Neural cell (in vitro differentiated cells): ENCODE results near the gene NDUFA11.

Experiments used
- EP300 ChIP-seq: fragments of 450-650 bp; conservative IDR thresholded peaks from 2 replicates; pipeline ENCODE4 v1.6.1; 2014; ENCODE audit warnings: antibody characterized with exemption, mild to moderate bottlenecking, moderate library complexity; ENCODE audit not compliant: poor library complexity, severe bottlenecking
- EZH2 ChIP-seq: fragments of 200-600, 300-800 bp; shearing (Covaris generic), sonication (generic); IDR thresholded peaks from 2 replicates; pipeline ENCODE4 v1.6.1; 2014; ENCODE audit warnings: antibody characterized with exemption, low read length, borderline replicate concordance, mild to moderate bottlenecking; ENCODE audit not compliant: insufficient read depth, poor library complexity, severe bottlenecking
- MXI1 ChIP-seq: fragments of 450-650 bp; conservative IDR thresholded peaks from 2 replicates; pipeline ENCODE4 v1.6.1; 2014; ENCODE audit warnings: antibody characterized with exemption, mild to moderate bottlenecking; ENCODE audit not compliant: poor library complexity, severe bottlenecking
- POLR2AphosphoS5 ChIP-seq: IDR thresholded peaks from 2 replicates; pipeline ENCODE4 v1.6.1; 2012
- RAD21 ChIP-seq: fragments of 450-650 bp; conservative IDR thresholded peaks from 2 replicates; pipeline ENCODE4 v1.6.1; 2014; ENCODE audit warnings: antibody characterized with exemption, mild to moderate bottlenecking, moderate library complexity
- TAF1 ChIP-seq: IDR thresholded peaks from 2 replicates; pipeline ENCODE4 v1.6.1; 2012; ENCODE audit warnings: low read depth
- TF ChIP-seq, protein P1 (sequence below): fragments of 450-650 bp; IDR thresholded peaks from 2 replicates; pipeline ENCODE4 v1.5.1; 2014; ENCODE audit warnings: antibody characterized with exemption, mild to moderate bottlenecking, moderate library complexity; ENCODE audit not compliant: poor library complexity, severe bottlenecking
- TF ChIP-seq, protein P2 (sequence below): IDR thresholded peaks from 2 replicates; pipeline ENCODE4 v1.6.1; 2012; ENCODE audit warnings: borderline replicate concordance

DNA sequence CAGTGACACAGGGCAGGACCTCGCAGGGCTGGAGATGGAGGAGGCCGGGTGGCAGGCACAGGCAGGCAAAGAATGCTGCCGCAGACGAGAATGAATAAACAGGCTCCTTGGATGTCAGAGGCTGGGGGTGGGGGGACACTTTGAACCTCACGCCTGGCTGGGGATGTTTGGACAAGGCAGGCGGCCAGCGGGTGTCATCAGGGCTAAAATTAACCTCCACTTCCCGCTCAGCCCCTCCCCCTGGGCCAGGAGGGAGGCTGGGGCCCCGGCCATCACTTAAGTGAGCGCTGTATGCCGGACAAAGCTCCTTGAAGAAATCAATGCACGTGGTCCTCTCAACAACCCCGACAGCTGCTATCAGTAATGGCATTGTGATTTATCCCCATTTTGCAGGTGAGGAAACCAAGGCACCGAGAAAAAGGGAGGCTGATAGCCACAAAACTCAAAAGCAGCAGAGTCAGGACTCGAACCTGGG, 22.9 kb downstream of the NDUFA11 start:
- TF ChIP-seq, protein P1, sequence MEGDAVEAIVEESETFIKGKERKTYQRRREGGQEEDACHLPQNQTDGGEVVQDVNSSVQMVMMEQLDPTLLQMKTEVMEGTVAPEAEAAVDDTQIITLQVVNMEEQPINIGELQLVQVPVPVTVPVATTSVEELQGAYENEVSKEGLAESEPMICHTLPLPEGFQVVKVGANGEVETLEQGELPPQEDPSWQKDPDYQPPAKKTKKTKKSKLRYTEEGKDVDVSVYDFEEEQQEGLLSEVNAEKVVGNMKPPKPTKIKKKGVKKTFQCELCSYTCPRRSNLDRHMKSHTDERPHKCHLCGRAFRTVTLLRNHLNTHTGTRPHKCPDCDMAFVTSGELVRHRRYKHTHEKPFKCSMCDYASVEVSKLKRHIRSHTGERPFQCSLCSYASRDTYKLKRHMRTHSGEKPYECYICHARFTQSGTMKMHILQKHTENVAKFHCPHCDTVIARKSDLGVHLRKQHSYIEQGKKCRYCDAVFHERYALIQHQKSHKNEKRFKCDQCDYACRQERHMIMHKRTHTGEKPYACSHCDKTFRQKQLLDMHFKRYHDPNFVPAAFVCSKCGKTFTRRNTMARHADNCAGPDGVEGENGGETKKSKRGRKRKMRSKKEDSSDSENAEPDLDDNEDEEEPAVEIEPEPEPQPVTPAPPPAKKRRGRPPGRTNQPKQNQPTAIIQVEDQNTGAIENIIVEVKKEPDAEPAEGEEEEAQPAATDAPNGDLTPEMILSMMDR = no peak
- TF ChIP-seq EZH2 (no peak), EP300 (no peak), RAD21 (no peak), POLR2AphosphoS5 (no peak), TAF1 (no peak), MXI1 (no peak)
- TF ChIP-seq, protein P2, sequence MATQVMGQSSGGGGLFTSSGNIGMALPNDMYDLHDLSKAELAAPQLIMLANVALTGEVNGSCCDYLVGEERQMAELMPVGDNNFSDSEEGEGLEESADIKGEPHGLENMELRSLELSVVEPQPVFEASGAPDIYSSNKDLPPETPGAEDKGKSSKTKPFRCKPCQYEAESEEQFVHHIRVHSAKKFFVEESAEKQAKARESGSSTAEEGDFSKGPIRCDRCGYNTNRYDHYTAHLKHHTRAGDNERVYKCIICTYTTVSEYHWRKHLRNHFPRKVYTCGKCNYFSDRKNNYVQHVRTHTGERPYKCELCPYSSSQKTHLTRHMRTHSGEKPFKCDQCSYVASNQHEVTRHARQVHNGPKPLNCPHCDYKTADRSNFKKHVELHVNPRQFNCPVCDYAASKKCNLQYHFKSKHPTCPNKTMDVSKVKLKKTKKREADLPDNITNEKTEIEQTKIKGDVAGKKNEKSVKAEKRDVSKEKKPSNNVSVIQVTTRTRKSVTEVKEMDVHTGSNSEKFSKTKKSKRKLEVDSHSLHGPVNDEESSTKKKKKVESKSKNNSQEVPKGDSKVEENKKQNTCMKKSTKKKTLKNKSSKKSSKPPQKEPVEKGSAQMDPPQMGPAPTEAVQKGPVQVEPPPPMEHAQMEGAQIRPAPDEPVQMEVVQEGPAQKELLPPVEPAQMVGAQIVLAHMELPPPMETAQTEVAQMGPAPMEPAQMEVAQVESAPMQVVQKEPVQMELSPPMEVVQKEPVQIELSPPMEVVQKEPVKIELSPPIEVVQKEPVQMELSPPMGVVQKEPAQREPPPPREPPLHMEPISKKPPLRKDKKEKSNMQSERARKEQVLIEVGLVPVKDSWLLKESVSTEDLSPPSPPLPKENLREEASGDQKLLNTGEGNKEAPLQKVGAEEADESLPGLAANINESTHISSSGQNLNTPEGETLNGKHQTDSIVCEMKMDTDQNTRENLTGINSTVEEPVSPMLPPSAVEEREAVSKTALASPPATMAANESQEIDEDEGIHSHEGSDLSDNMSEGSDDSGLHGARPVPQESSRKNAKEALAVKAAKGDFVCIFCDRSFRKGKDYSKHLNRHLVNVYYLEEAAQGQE = no peak
